Hematopoietic multipotent progenitor cell treated with erythropoietin and hydrocortisone succinate and interleukin-3 and kit ligand, for 6 days (in vitro differentiated cells): ENCODE results near the gene STX16.

Experiments used
- DNase-seq: peaks from one replicate; pipeline ENCODE4 v3.0.0-alpha.2; 2015

Gene STX16

GRCh38 chr20:58619077-58619863 is 31.8 kb upstream of the STX16 start:
- DNase-seq: no peak

DNA sequence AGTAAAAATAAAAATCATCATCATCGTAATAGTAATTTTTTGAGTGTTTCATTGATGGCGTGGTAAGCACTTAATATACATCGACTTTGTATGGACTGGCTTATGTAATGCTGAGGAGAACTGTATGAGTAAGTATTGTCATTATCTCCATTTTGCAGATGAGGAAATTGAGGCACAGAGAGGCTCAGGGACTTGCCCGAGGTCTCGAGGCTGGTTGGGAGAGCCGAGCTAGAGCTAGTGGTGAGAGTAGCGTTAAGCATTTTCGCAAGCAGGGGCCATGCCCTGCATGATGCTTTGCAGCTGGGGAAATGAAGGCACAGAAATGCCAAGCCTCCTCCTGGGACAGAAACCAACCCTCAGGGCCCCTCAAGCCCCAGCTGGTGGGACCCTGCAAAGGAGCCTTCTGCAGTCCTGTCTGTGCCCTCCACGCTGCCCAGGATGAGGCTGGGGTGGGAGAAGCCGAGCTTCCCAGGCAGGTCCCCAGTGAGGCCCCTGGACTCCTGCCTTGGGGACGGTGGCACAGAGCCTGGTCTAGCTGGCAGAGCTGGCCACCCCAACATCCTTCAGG is 31.1 kb upstream of the STX16 start:
- DNase-seq: no peak

DNA sequence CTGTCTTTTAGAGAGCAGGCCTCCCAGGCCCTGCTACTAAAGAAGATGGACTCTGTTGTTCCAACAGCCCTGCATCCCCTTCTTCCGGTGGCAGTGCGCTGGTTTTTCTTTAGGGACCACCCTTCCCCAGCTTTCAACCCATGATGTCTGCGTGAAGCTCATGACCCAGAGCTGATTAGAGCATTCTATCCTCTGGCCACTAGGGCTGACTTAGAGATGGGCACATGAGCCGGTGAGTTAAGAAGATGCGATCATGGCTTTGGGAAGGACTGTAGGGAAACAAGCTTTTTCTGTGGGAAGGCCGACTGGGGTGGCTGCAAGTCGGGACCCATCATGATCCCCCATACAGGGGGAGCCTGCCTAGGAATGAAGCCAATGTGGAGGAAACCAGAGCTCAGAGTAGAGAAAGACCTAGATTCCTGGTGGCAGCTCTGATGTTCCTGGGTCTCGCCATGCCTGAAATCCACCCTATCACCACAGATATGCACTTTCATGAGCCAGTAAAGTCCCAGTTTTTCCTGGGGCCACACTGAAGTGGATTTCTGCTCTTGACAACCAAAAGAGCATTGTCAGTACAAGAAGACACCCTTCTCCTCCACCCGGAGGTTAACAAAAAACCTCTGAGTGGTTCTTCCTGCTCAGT is 29.1 kb upstream of the STX16 start:
- DNase-seq: peak; percentile 10

DNA sequence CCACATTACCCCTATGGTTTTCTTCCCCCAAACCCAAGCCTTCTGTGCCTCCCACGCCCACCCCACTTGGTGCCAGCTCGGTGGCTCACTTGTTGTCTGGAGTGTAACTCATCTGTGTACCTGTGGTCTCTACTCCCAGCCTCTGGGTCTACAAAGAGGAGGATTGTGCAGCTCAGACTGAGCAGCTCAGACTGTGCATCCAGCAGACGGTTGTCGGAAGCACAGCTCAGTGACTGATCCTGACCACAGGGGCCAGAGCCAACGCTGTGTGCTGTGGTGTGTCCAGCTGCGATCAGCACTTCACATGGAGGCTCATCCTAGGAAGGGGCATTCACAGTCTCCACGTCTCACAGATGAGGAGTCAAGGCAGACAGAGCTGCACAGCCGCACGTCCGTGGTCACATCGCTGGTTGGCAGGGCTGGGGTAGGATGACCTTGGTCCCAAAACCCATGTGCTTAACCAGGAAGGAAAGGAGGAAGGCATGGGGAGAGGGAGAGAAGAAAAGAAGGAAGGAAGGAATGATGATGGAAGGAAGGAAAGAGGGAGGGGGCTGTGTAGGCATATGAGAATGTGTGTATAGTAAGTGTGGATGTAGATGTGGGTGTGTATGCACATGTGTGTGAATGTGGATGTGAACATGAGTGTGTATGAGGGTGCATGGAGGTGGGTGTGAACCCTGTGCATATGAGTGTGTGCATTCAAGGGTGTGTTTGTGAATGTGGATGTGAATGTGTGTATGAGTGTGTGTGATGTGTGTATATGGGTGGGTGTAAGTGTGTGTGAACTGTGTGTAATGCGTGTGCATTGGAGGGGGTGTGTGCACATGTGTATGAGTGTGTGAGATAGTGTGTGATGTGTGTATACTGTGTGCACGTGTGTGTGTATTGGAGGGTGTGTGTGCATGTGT is 28.2 kb upstream of the STX16 start:
- no peak for DNase-seq

DNA sequence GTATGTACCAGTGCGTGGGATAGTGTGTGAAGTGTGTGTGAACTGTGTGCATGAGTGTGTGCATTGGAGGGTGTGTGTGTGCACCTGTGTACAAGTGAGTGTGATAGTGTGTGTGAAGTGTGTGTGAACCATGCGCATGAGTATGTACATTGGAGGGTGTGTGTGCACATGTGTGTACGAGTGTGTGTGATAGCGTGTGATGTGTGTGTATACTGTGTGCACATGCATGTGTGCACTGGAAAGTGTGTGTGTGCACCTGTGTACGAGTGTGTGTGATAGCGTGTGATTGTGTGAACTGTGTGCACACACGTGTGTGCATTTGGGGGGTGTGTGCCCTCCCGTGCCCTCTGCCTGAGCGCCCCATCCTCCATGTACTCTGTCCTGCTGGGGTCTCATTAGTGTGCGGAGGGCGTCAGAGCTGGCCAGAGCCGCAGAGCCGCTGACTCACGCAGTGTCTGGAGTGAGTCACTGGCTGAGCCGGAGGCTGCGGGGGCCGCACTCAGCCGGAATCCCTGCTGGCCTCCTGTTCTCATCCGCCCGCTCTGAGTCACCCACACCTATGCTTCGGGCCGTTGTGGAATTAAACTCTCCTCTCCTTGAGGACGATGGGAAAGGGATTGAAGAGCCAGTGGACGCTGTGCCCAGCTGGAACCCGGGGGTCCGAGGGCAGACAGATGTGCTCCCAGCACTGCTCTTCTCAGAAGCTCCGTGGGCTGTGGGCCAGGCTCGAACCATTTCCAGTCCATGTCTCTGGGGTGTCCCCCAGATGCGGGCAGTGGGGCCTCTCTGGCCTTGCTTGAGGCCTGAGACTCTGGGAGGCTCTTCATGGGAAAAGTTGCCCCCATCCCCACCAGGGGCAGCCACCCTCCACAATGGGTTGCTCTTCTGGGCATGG is 27.3 kb upstream of the STX16 start:
- DNase-seq: no peak

DNA sequence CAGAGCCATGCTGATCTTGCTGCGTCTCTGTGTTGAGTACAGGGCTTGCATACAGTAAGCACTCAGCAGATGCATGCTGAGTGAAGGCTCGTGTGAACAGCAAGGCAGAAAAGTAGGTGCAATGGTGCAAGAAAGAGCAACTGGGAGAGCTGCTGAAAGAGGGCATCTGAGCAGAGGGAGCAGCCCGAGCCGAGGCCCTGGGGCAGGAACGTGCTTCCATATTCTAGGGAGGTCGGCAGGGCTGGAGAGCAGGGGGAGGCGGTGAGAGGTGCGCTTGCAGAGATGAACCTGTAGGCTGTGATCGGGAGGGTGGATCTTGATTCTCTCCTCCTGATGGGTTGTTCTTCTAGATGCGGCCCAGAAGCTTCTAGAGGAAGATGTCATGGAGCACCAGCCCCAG is 26.4 kb upstream of the STX16 start:
- DNase-seq: no peak

DNA sequence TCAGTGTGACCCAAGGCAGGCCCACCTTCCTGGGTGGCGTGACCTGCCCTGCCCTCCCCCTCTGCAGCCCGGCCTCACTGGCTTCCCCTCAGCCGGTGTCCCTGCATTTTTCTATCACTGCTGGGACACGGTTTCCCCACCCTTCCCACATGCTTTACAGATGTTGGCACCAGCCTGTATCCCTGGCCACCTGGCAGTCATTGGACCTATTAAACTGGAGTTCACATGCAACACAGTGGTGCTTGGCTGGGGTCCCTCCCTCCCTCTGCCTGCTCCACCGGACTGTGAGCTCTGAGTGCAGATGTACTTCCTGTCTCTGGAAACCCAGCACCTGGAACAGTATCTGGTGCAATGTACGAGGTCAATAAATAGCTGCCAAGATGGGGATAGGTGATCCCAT is 25.5 kb upstream of the STX16 start:
- DNase-seq: no peak

GRCh38 chr20:58626051-58626450 is 25.0 kb upstream of the STX16 start:
- no peak for DNase-seq

DNA sequence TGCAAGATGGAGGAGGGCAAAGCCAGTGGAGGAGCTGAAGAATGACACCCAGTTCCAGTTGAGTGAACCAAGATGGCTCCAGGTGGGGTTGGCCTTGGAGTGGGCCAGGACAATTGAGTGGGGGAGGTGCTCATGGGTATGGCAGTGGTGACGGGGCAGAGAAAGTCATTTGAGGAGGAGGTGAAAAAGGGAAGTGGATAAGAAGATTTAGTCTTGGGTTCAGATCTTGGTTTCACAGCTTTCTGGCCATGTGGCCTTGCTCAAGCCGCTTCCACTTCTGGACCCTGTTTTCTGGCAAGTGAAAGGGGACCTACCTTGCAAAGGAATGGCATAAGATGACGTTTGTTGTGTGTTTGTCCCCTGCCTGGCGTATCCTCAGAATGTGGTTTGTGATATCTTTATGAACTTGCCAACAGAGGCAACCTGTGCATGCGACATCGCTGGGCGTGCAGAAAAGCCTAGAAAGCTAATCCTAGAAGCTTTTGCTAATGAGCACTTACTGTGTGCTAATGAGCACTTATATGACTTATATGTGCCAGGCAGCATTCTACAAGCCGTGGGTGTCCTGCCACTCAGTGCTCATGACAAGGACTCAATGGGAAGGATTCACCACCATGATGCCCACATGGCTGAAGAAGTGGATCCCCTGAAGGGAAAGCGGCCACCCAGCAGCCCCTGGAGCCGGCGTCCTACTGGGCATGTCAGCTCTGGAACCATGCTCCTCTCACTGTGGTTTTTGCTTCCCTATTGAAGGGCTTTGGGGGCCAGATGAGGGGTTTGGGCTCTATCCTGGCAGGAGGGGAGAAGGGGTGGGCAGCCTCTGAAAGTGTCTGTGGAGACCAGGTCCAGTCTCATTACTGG is 23.6 kb upstream of the STX16 start:
- no peak for DNase-seq

DNA sequence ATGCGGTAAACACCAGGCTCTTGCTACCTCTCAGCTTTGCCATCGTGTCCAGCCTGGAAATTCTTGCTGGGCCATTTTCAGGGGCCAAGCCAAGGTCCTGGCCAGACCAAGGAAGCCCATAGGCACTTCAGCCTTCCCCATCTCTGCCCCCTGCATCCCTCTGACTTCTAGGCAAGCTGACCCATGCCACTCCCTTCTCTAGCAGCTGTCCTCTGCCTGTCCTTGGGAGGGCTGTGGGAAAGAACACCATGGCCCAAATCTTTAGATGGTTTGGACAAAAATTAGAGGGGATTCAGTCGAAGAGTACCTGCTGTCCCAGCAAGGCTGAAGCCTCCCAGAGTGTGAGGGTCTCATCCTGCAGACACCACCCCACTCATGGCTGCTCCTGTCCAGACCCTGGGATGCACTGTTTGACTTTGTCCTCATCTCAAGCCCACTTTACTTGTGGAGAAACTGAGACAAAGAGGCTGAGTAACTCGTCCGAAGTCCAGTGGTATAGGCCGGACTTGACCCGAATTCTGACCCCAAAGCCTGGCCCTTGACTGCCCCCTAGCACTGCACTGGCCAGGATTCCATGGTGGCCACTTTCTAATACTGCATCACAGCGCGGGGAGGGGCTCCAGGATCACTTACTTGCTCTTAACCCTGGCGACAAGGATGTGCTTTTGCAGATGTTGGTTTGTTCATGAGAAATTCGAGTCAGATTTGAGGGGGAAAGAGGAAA is 22.4 kb upstream of the STX16 start:
- no peak for DNase-seq

DNA sequence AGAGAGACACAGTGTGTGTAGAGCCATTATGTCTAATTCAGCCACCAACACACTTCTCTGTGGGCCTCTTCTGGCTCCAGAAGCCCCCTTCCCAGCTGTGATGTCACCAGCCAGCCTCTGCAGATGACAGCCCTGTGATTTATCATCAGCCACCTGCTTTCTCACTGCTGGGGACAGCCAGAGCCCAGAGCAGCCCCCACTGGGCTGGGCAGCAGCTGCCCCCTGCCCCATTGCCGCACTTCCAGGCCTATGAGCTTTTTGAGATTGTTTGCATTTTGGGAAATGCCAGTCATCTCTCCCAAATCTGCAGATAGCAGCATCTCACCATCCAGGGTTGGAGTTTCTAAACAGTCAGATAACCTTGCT is 21.9 kb upstream of the STX16 start:
- DNase-seq: no peak

- DNase-seq: no peak
These were observed 21.0 kb upstream of the STX16 start for GRCh38 chr20:58630063-58630462.

DNA sequence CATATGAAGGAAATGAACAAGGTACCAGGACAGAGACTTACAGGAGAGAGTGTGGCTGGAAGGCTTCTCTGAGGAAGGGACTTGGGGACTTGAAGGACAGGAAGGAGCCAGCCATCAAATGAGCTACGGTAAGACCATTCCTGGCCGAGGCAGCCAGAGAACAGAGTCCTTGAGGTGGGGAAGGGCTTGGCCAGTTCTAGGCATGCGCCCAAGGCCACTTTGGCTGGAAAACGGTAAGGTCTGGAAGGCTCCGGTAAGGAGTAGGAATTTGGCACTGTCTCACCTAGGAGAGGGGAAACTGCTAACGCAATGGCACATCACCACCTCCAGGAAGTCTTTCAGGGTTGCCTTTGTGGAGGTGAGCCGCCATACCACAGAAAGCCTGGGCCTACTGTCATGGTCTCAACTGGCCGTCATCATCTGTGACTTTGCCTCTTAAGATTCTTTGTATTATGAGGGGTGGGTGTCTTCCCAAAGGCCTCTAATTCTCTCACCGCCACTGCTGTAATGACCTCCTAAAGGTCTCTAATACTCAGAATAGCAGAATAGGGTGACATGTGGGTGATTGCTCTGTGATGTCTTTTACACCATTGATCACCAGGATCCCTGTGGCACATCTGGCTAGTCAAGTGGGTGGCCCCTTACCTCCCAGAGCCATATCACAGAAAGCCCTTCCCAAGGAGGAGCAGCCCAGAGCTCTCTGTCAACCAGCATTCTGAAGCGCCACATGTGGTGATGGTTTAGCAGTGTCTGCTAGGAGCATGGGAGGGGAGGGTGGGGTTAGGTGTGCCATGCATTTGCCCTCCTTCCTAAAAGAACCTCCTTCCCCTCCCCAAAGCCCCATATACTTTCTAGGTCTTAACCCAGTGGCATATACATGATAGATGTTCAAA is 17.7 kb upstream of the STX16 start:
- DNase-seq: no peak

- no peak for DNase-seq
These were observed 17.0 kb upstream of the STX16 start for GRCh38 chr20:58634059-58634458.

GRCh38 chr20:58634521-58635278 is 16.4 kb upstream of the STX16 start:
- no peak for DNase-seq

DNA sequence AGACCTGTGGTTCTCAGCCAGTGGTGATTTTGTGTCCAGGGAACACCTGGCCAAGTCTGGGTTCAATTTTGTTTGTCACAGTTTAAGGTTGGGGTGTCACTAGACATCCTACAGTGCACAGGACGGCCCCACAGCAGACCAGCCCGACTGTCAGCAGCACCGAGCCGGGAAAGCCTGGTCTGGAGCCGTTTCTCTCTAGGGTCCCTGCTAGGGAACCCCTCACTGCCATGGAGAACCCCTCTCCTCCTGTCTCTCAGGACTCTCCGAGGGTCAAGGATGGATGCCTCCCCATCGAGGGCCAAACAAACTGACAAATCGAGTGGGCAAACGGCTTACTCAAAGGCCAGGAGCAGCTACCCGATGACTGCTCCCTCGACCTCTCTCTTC is 15.8 kb upstream of the STX16 start:
- DNase-seq: no peak

DNA sequence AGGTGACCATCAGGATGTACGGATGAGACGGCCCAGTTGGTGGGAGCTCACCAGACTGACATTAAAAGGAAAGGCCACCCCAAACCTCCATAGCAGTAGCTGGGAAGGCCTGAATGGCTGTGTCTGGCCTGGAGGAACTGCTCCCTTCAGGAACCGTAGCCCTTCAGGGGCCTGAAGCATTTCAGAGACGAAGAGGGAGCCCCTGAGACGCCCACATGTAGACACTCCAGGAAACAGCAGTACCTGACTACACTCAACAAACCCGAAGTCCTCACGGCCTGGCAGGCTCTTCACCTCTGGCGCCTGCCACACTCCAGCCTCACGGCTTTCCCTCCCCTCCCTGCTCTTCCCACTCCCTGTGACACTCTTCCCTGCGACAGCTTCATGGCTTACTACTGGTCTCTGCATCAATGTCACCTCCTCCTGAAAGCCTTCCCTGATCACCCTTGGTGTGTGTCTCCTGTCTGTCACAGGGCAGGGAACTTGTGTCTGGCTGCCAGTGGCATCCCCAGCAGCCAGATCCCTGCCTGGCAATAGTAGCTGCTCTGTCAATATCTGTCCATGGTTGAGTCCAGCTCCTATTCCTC is 14.6 kb upstream of the STX16 start:
- no peak for DNase-seq

GRCh38 chr20:58636983-58637421 is 14.1 kb upstream of the STX16 start:
- DNase-seq: no peak
